HL-60 (cell line): Measurements from ENCODE around the gene PCDHB10.
"Not testable (repeated sequence)": the region's sequence is repeated elsewhere in the genome, so short reads cannot be mapped to it uniquely, and the experiment has no call there.

Source experiments
- CTCF ChIP-seq: IDR thresholded peaks from one replicate; pipeline ENCODE4 v1.5.1; 2011; ENCODE audit warnings: low read length, control low read depth, inconsistent platforms; ENCODE audit not compliant: insufficient read depth
- GABPA ChIP-seq: IDR thresholded peaks from 2 replicates; pipeline ENCODE4 v1.6.1; 2012; ENCODE audit warnings: low read depth
- POLR2AphosphoS5 ChIP-seq: IDR thresholded peaks from 2 replicates; pipeline ENCODE4 v1.6.1; 2012; ENCODE audit warnings: low read depth

GRCh38 chr5:141157356-141157755 lies 34.8 kb upstream of the PCDHB10 start:
- not testable (repeated sequence) for TF ChIP-seq POLR2AphosphoS5, CTCF, GABPA
